Caco-2 (cell line): ENCODE data around the gene PIK3R2. TPM values are rescaled to one million over a fixed set of nuclear protein-coding genes. Genes with fewer than 3 reads are reported as not detected.
"Not testable (repeated sequence)": the region's sequence is repeated elsewhere in the genome, so short reads cannot be mapped to it uniquely, and the experiment has no call there.

Source experiments
- BruUV-seq: library from RNA; stranded (reverse); fragments of 400-500 nt; replicated peaks from 2 replicates; lab custom pipeline; 2021; lab: Mats Ljungman, UMichigan
- CTCF ChIA-PET: fragments of 300-600 bp; sonication (Branson Sonifier 250); formaldehyde crosslinking; loops from one replicate; lab custom pipeline; 2022; ENCODE audit warnings: antibody characterized with exemption; lab: Charles Lee
- POLR2A ChIA-PET: fragments of 300-600 bp; sonication (Branson Sonifier 250); formaldehyde crosslinking; loops from one replicate; lab custom pipeline; 2022; ENCODE audit warnings: antibody characterized with exemption; lab: Charles Lee
- DNase-seq, 2 experiments: peaks; one replicate each; pipeline versions ENCODE4 v3.0.0 to v3.0.0-alpha.2; 2020 to 2022
- H3K27me3 ChIP-seq: replicated peaks from 2 replicates; pipeline ENCODE4 v1.6.0; 2011; ENCODE audit warnings: low read length; ENCODE audit not compliant: control insufficient read depth, insufficient read depth
- H3K36me3 ChIP-seq: 2 replicates; pipeline ENCODE4 v1.5.1; 2011; ENCODE audit warnings: low read length; ENCODE audit not compliant: control insufficient read depth, insufficient read depth
- H3K4me1 ChIP-seq: fragments of 250-450 bp; sonication (Bioruptor Pico); 2 replicates; pipeline ENCODE4 v1.5.1; 2020; ENCODE audit warnings: mild to moderate bottlenecking
- H3K4me3 ChIP-seq: 2 replicates; pipeline ENCODE4 v1.5.1; 2011; ENCODE audit warnings: low read depth, mild to moderate bottlenecking, control low read depth, low read length
- H3K9me3 ChIP-seq: fragments of 250-450 bp; sonication (Bioruptor Pico); 2 replicates; pipeline ENCODE4 v1.5.1; 2020; ENCODE audit warnings: mild to moderate bottlenecking, moderate library complexity
- H3K27ac Mint-ChIP-seq: one replicate; pipeline ENCODE4 v1.8.0; 2022; ENCODE audit warnings: mixed read lengths; ENCODE audit not compliant: unreplicated experiment
- H3K27me3 Mint-ChIP-seq: one replicate; pipeline ENCODE4 v1.8.0; 2022; ENCODE audit warnings: mixed read lengths; ENCODE audit not compliant: insufficient read depth, unreplicated experiment
- H3K36me3 Mint-ChIP-seq: one replicate; pipeline ENCODE4 v1.8.0; 2022; ENCODE audit warnings: mild to moderate bottlenecking, mixed read lengths; ENCODE audit not compliant: insufficient read depth, unreplicated experiment
- H3K4me1 Mint-ChIP-seq: one replicate; pipeline ENCODE4 v1.8.0; 2022; ENCODE audit warnings: low read depth, mixed read lengths; ENCODE audit not compliant: unreplicated experiment
- H3K4me3 Mint-ChIP-seq: one replicate; pipeline ENCODE4 v1.8.0; 2022; ENCODE audit warnings: mild to moderate bottlenecking, moderate library complexity, mixed read lengths; ENCODE audit not compliant: unreplicated experiment
- H3K9me3 Mint-ChIP-seq: one replicate; pipeline ENCODE4 v1.8.0; 2022; ENCODE audit warnings: mixed read lengths; ENCODE audit not compliant: unreplicated experiment
- CTCF ChIP-seq, 2 experiments: fragments of 200-600 bp in 1 of 2; IDR thresholded peaks; 1 replicate in 1 of 2; 2 replicates in 1 of 2; pipeline versions ENCODE4 v1.5.1 to v1.8.0; 2011 to 2022; ENCODE audit warnings: antibody characterized with exemption in 1 of 2, control low read depth in 1 of 2, inconsistent platforms in 1 of 2, low read depth in 1 of 2, low read length in 1 of 2, mild to moderate bottlenecking in 1 of 2, moderate library complexity in 1 of 2; ENCODE audit not compliant: insufficient read depth in 1 of 2, severe bottlenecking in 1 of 2, unreplicated experiment in 1 of 2
- intact Hi-C: fragments of 100-400 bp; cut with micrococcal nuclease; formaldehyde crosslinking; loops from one replicate; pipeline ENCODE4 v1.10.0; 2022; ENCODE audit not compliant: unreplicated experiment
- total RNA-seq: library from RNA; stranded (reverse); gene quantifications from 2 replicates; pipeline ENCODE4 v1.2.3, GENCODE V29; 2022

Gene PIK3R2
- total RNA-seq, 1 experiment from 2014 or later: 34.3 TPM

- peaks cover 7% of the 10 kb centered on the region for H3K4me1 ChIP-seq
- no peak overlapping the region for H3K27ac Mint-ChIP-seq
- no peak overlapping the region for H3K4me3 ChIP-seq
- intact Hi-C loops: no loop called here
- H3K27me3 Mint-ChIP-seq: no peaks in the 10 kb centered on the region
- H3K27me3 ChIP-seq: no peaks in the 10 kb centered on the region
- peaks cover 48% of the 10 kb centered on the region for H3K36me3 Mint-ChIP-seq
- TF ChIP-seq CTCF (IDR thresholded peaks at IDR 0.05; ENCODE audit: insufficient read depth in 1 of 2, low read depth in 1 of 2, low read length in 1 of 2, severe bottlenecking in 1 of 2, unreplicated experiment in 1 of 2): no peak
- H3K36me3 ChIP-seq: no peaks in the 10 kb centered on the region; the same call in 1 of the 2 replicates
- no peaks in the 10 kb centered on the region for H3K9me3 ChIP-seq
- no peaks in the 10 kb centered on the region for H3K9me3 Mint-ChIP-seq
- no peak for DNase-seq
- ChIA-PET POLR2A (no interaction called here), CTCF (interaction anchor here (0.6 kb wide), 1 partner anchor 72 kb away, joined by 5 read pairs; no protein-coding TSS in a partner anchor)
- no TSS peak for BruUV-seq
- no peak overlapping the region for H3K4me3 Mint-ChIP-seq
- peaks cover 10% of the 10 kb centered on the region for H3K4me1 Mint-ChIP-seq
These were observed 4.0 kb downstream of the PIK3R2 start for GRCh38 chr19:18156841-18157464.

GRCh38 chr19:18157465-18158063 is 4.6 kb downstream of the PIK3R2 start:
- TF ChIP-seq CTCF (IDR thresholded peaks at IDR 0.05; ENCODE audit: insufficient read depth in 1 of 2, low read depth in 1 of 2, low read length in 1 of 2, severe bottlenecking in 1 of 2, unreplicated experiment in 1 of 2): no peak
- DNase-seq: no peak
- Mint-ChIP-seq H3K27ac (no peak overlapping the region), H3K4me3 (no peak overlapping the region), H3K9me3 (no peaks in the 10 kb centered on the region), H3K27me3 (no peaks in the 10 kb centered on the region), H3K4me1 (peaks cover 10% of the 10 kb centered on the region), H3K36me3 (peaks cover 48% of the 10 kb centered on the region)
- CTCF ChIA-PET: interaction anchor here (0.6 kb wide), 1 partner anchor 71 kb away, joined by 5 read pairs; no protein-coding TSS in a partner anchor
- no TSS peak for BruUV-seq
- Histone ChIP-seq H3K36me3 (peaks cover 2% of the 10 kb centered on the region), H3K9me3 (no peaks in the 10 kb centered on the region), H3K4me3 (no peak overlapping the region), H3K4me1 (peaks cover 7% of the 10 kb centered on the region), H3K27me3 (no peaks in the 10 kb centered on the region)
- intact Hi-C loops: no loop called here
- POLR2A ChIA-PET: no interaction called here

GRCh38 chr19:18158467-18158866 is 5.5 kb downstream of the PIK3R2 start:
- H3K4me3 ChIP-seq: no peak overlapping the region
- no peak for TF ChIP-seq CTCF (IDR thresholded peaks at IDR 0.05; ENCODE audit: insufficient read depth in 1 of 2, low read depth in 1 of 2, low read length in 1 of 2, severe bottlenecking in 1 of 2, unreplicated experiment in 1 of 2)
- ChIA-PET POLR2A (no interaction called here), CTCF (no interaction called here)
- H3K4me3 Mint-ChIP-seq: no peak overlapping the region
- H3K9me3 ChIP-seq: no peaks in the 10 kb centered on the region
- intact Hi-C loops: no loop called here
- H3K9me3 Mint-ChIP-seq: no peaks in the 10 kb centered on the region
- H3K27me3 ChIP-seq: no peaks in the 10 kb centered on the region
- peaks cover 53% of the 10 kb centered on the region for H3K36me3 Mint-ChIP-seq
- no TSS peak for BruUV-seq
- DNase-seq: no peak
- H3K27me3 Mint-ChIP-seq: no peaks in the 10 kb centered on the region
- peaks cover 2% of the 10 kb centered on the region for H3K36me3 ChIP-seq
- no peak overlapping the region for H3K27ac Mint-ChIP-seq
- peaks cover 10% of the 10 kb centered on the region for H3K4me1 Mint-ChIP-seq
- H3K4me1 ChIP-seq: peaks cover 7% of the 10 kb centered on the region

- H3K9me3 Mint-ChIP-seq, DNase-seq, H3K27me3 Mint-ChIP-seq, intact Hi-C loops, CTCF ChIA-PET, H3K4me1 Mint-ChIP-seq, POLR2A ChIA-PET, H3K27me3 ChIP-seq, H3K36me3 ChIP-seq, H3K4me3 Mint-ChIP-seq, H3K4me1 ChIP-seq, H3K9me3 ChIP-seq, H3K27ac Mint-ChIP-seq, BruUV-seq, H3K4me3 ChIP-seq: not testable (repeated sequence)
- peaks cover 53% of the 10 kb centered on the region for H3K36me3 Mint-ChIP-seq
These were observed 6.2 kb downstream of the PIK3R2 start for GRCh38 chr19:18159059-18159616.
